ENCODE data around the gene KRTAP1-3.
A peak's percentile ranks its signal among the peaks of the same experiment; 100 is the strongest.
"Not testable (repeated sequence)": the region's sequence is repeated elsewhere in the genome, so short reads cannot be mapped to it uniquely, and the experiment has no call there.

The KRTAP1-3 gene

DNA sequence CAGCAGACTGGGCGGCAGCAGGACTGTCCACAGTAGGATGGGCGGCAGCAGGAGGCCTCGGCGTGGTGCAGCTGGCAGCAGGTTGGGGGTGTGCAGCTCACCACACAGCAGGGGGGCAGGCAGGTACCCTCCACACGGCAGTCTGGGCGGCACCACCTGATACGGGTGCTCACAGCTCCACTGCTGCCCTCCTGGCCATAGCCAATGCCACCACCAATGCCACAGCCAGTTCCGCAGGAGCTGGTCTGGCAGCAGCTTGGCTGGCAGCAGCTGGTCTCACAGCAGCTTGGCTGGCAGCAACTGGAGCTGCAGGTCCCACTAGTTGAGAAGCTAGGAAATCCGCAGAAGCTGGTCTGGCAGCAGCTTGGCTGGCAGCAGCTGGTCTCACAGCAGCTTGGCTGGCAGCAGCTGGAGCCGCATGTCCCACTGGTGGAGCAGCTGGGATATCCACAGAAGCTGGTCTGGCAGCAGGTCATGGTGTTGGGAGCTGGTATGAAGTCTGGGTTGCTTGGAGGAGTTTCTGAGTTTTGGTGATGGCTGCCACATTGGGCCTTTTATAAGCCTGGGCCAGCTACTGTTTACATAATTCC is at the start of gene KRTAP1-3:
KRTAP1-3 (minus strand) TSS at position 529 of the 590 bp plus-strand sequence; CDS start at position 476, 53 bp downstream.
- not testable (repeated sequence) for DNase-seq

- DNase-seq, result not testable (repeated sequence)
Observed at GRCh38 chr17:41084100-41084856, 49.6 kb upstream of the KRTAP1-3 start, which contains the start of gene KRTAP4-7. Gene KRTAP4-7 (plus strand): TSS chr17:41084150. CDS start chr17:41084207, 57 bp downstream.

GRCh38 chr17:41083427-41083826 is 48.8 kb upstream of the KRTAP1-3 start:
- DNase-seq, result not testable (repeated sequence)

- DNase-seq, result no peak
Observed at GRCh38 chr17:41082626-41083025, 48.0 kb upstream of the KRTAP1-3 start.

- DNase-seq, result no peak
Observed at GRCh38 chr17:41076788-41077187, 42.1 kb upstream of the KRTAP1-3 start.

- DNase-seq, result peak; percentile 4
Observed at GRCh38 chr17:41073676-41074075, 39.0 kb upstream of the KRTAP1-3 start.

- no peak for DNase-seq
Observed at GRCh38 chr17:41071606-41072360, 37.1 kb upstream of the KRTAP1-3 start.

- no peak for DNase-seq
Observed at GRCh38 chr17:41069031-41069430, 34.4 kb upstream of the KRTAP1-3 start.

DNA sequence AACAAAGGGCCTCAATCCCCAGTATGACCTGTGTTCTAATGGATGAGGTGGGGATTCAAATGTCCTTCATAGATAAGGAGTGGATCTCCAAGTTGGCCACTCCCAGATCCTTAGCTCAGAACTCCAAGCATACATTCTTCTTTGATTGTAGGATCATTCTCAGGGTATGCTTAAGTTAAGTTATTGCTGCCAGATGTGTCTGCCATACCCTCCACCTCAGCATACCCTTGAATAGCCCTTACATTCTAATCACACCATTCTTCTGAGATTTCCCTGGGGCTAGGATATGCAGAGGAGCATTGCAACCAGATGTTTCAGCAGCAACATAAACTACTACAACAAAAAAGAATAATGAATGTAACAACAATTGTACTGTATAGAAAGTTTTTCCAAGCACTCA is 32.6 kb upstream of the KRTAP1-3 start:
- no peak for DNase-seq

- DNase-seq, result no peak
Observed at GRCh38 chr17:41065829-41066624, 31.4 kb upstream of the KRTAP1-3 start, which contains the start of gene KRTAP2-4. Gene KRTAP2-4 (minus strand): TSS chr17:41065879. CDS start chr17:41065845, 34 bp downstream.

DNA sequence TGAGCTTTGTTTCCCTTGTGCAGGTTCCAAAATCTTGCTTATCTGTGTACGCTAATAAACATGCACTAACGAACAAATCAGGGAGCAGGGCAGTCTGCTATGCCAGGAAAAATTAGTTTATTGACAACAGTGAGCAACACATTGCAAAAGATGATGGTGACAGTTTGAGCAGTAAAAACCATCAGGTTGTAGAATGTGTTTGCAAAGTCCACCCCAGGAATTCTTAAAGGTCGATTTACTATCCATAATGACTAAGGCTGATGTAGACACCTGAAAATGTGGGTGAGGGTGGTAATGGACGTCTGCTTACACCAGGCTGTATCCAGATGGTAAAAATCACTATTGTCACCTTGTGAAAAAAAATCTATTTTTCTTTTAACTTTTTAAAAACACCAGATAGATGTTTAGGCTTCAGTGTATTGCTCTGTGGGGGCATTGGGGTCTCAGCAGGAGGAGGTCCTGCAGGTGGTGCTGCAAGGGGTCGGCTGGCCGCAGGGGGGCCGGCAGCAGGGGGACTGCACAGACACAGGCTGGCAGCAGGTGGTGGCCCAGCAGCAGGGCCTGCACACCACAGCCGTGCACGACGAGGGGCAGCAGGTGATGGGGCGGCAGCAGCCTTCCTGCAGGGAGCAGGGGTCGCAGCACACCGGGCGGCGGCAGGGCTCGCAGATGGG is 30.5 kb upstream of the KRTAP1-3 start:
- DNase-seq, result not testable (repeated sequence)

GRCh38 chr17:41064301-41064700 is 29.6 kb upstream of the KRTAP1-3 start:
- DNase-seq, result peak; percentile 30

- no peak for DNase-seq
Observed at GRCh38 chr17:41063449-41063848, 28.8 kb upstream of the KRTAP1-3 start.

- DNase-seq, result no peak
Observed at GRCh38 chr17:41061964-41062363, 27.3 kb upstream of the KRTAP1-3 start.

DNA sequence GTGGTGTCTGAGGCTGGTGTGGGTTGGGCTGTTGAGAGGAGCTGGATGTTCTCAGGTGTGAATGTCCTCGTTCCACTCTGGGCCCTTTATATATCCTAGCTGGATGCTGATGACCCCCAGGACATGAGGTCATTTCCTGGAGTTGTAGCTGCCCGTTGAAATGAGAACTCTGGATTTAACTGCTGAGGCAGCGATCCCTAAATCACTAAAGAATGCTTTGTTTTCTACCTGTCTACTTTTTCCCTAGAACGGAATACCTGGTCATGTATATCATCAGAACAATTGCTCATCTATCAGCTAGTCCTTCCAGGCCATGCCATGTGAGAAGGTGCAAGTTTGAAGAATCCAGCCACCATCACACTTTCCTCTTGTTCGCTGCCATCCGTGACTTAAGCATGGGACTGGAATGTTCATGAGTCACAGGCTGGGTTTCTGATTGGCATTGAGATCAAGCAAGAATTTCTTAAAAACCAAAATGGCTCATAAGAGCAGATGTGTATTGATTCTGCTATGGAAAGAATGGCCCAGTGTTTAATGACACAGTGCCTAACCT is 25.5 kb upstream of the KRTAP1-3 start, which contains the start of gene KRTAP2-3:
KRTAP2-3 (minus strand) TSS at position 63 of the 553 bp plus-strand sequence. CDS start 64 bp downstream, outside the sequence.
- DNase-seq, result no peak

GRCh38 chr17:41059276-41060051 is 24.8 kb upstream of the KRTAP1-3 start:
- not testable (repeated sequence) for DNase-seq

- no peak for DNase-seq
Observed at GRCh38 chr17:41058741-41059140, 24.1 kb upstream of the KRTAP1-3 start.

DNA sequence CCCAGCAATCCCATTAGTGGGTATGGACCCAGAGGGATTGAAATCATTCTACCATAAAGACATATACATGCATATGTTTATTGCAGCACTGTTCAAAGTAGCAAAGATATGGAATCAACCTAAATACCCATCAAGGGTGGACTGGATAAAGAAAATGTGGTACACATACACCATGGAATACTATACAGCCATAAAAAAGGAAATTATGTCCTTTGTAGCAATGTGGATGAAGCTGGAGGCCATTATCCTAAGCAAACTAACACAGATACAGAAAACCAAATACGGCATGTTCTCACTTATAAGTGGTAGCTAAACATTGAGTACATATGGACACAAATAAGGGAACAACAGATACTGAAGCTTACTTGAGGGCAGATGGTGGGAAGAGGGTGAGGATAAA is 22.9 kb upstream of the KRTAP1-3 start:
- no peak for DNase-seq

GRCh38 chr17:41055130-41055529 is 20.5 kb upstream of the KRTAP1-3 start, which contains the start of gene KRTAP2-2:
Gene KRTAP2-2 (minus strand): TSS chr17:41055230. CDS start chr17:41055211, 19 bp downstream.
- not testable (repeated sequence) for DNase-seq

GRCh38 chr17:41054556-41054955 is 19.9 kb upstream of the KRTAP1-3 start:
- DNase-seq, result not testable (repeated sequence)

All from DMS79 treated with DMSO at 0.1 percent for 48 hours (cell line).